Activated T-cell treated with anti-CD3 and anti-CD28 coated beads, Interleukin-2, amount 50 U/mL, for 4 hours (primary cell): ENCODE measurements around the gene CDC42EP1. TPM values are rescaled to one million over a fixed set of nuclear protein-coding genes. Genes with fewer than 3 reads are reported as not detected.

Experiments used
- ATAC-seq, 2 donors: fragments of 200-7000 bp; cut with Tn5 transposase; one replicate each; pipeline ENCODE4 v1.10.0; 2021
- DNase-seq: peaks from one replicate; pipeline ENCODE4 v3.0.0-alpha.2; 2020
- H3K27me3 Mint-ChIP-seq: one replicate; pipeline ENCODE4 v1.8.0; 2021; ENCODE audit warnings: low read depth, mixed read lengths
- H3K36me3 Mint-ChIP-seq: one replicate; pipeline ENCODE4 v1.8.0; 2022; ENCODE audit warnings: mixed read lengths; ENCODE audit not compliant: insufficient read depth
- H3K4me1 Mint-ChIP-seq: one replicate; pipeline ENCODE4 v1.8.0; 2021; ENCODE audit warnings: low read depth, mixed read lengths
- H3K4me3 Mint-ChIP-seq: one replicate; pipeline ENCODE4 v1.8.0; 2021; ENCODE audit warnings: mild to moderate bottlenecking, moderate library complexity, mixed read lengths
- H3K9me3 Mint-ChIP-seq: one replicate; pipeline ENCODE4 v1.8.0; 2021; ENCODE audit warnings: mixed read lengths
- total RNA-seq, 3 donors: library from RNA; stranded (reverse); gene quantifications; one replicate each; pipeline ENCODE4 v1.2.1, GENCODE V29; 2021

The CDC42EP1 gene, protein sequence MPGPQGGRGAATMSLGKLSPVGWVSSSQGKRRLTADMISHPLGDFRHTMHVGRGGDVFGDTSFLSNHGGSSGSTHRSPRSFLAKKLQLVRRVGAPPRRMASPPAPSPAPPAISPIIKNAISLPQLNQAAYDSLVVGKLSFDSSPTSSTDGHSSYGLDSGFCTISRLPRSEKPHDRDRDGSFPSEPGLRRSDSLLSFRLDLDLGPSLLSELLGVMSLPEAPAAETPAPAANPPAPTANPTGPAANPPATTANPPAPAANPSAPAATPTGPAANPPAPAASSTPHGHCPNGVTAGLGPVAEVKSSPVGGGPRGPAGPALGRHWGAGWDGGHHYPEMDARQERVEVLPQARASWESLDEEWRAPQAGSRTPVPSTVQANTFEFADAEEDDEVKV
- total RNA-seq: under 1 TPM; 0.13 to 0.42 (median 0.35) TPM

DNA sequence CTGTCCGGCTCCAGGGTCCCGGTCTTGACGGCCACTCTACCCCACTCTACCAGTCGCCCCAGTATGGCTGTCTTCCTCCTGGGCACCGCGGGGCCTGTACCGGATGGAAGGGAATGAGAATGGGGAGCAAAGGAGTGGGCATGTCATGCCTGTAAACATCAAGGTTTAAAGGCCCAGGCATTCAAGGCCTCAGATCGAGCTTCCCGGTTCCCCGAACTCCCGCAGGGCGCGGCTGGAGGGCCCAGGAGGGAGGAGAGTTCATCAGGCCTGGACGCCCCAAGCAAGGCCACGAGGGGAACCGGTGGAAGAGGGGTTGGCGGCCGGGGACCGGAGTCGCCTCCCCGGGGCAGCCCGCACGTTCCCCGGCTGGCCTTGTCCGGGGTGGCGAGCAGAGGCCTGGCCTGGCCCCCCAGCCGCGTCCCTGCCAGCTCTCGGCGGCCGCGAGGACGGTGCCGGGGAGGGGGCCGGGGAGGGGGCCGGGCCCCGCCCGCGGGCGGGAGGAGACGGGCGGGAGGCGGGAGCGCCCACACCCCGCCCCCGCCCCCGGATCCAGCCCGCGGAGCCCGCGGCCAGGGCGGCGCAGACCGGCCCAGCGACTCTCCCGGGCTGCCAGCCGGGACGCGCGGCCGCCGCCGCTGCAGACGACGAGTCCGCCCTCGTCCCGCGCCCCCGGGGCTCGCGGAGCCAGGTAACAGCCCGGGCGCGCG, at the start of gene CDC42EP1:
TSS of gene CDC42EP1 (plus strand) at position 580 of the 707 bp plus-strand sequence. CDS start 5,870 bp downstream, outside the sequence.
- ATAC-seq (peak; percentile 6 to 46), DNase-seq (no peak)
- peaks cover 56% of the 10 kb centered on the region for H3K27me3 Mint-ChIP-seq
- H3K4me3 Mint-ChIP-seq: peak within 1 kb of the TSS; percentile 60
- no peaks in the 10 kb centered on the region for H3K9me3 Mint-ChIP-seq
- H3K36me3 Mint-ChIP-seq: no peaks in the 10 kb centered on the region
- H3K4me1 Mint-ChIP-seq: peaks cover 14% of the 10 kb centered on the region

- no peak for DNase-seq
- H3K4me3 Mint-ChIP-seq: no peak overlapping the region
- H3K36me3 Mint-ChIP-seq: no peaks in the 10 kb centered on the region
- peaks cover 4% of the 10 kb centered on the region for H3K27me3 Mint-ChIP-seq
- ATAC-seq: no peak
- no peaks in the 10 kb centered on the region for H3K4me1 Mint-ChIP-seq
- H3K9me3 Mint-ChIP-seq: no peaks in the 10 kb centered on the region
Measured at GRCh38 chr22:37511395-37512104, 48.7 kb upstream of the CDC42EP1 start.

- ATAC-seq (no peak), DNase-seq (no peak)
- Mint-ChIP-seq H3K36me3 (no peaks in the 10 kb centered on the region), H3K4me3 (no peak overlapping the region), H3K27me3 (peaks cover 14% of the 10 kb centered on the region), H3K4me1 (peaks cover 6% of the 10 kb centered on the region), H3K9me3 (no peaks in the 10 kb centered on the region)
Measured at GRCh38 chr22:37514526-37515051, 45.7 kb upstream of the CDC42EP1 start.

DNA sequence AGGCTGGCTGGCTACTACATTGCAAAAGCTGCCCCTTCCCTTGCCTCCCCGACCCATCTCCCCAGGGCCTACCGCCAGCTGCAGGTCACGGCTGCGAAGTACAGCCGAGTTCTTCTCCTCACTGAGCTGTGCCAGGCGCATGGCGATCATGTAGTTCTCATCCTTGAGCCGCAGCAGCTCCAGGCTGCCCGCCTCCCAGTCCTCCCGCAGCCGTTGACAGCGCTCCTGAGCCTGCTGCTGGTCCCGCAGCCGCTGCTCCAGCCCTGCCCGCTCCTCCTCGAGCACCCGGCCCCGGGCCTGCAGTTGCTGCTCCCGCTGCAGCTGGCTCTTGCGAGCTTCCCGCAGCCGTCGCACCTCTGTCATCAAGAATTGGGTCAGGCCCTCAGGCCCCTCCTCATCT, 44.4 kb upstream of the CDC42EP1 start:
- Mint-ChIP-seq H3K27me3 (peaks cover 22% of the 10 kb centered on the region), H3K4me1 (peaks cover 8% of the 10 kb centered on the region), H3K4me3 (no peak overlapping the region), H3K9me3 (no peaks in the 10 kb centered on the region), H3K36me3 (no peaks in the 10 kb centered on the region)
- no peak for DNase-seq
- no peak for ATAC-seq

GRCh38 chr22:37516456-37516855, 43.8 kb upstream of the CDC42EP1 start:
- DNase-seq: no peak
- ATAC-seq: no peak
- H3K27me3 Mint-ChIP-seq: peaks cover 28% of the 10 kb centered on the region

GRCh38 chr22:37517826-37518450, 42.3 kb upstream of the CDC42EP1 start:
- no peaks in the 10 kb centered on the region for H3K36me3 Mint-ChIP-seq
- peaks cover 8% of the 10 kb centered on the region for H3K4me1 Mint-ChIP-seq
- no peaks in the 10 kb centered on the region for H3K9me3 Mint-ChIP-seq
- ATAC-seq: no peak
- H3K27me3 Mint-ChIP-seq: peaks cover 38% of the 10 kb centered on the region
- peak overlapping the region; percentile 67 for H3K4me3 Mint-ChIP-seq
- no peak for DNase-seq

More at GRCh38 chr22:37516456-37516855, 43.8 kb upstream of the CDC42EP1 start:
- H3K4me1 Mint-ChIP-seq: peaks cover 8% of the 10 kb centered on the region
- H3K4me3 Mint-ChIP-seq: no peak overlapping the region
- H3K9me3 Mint-ChIP-seq: no peaks in the 10 kb centered on the region
- no peaks in the 10 kb centered on the region for H3K36me3 Mint-ChIP-seq

DNA sequence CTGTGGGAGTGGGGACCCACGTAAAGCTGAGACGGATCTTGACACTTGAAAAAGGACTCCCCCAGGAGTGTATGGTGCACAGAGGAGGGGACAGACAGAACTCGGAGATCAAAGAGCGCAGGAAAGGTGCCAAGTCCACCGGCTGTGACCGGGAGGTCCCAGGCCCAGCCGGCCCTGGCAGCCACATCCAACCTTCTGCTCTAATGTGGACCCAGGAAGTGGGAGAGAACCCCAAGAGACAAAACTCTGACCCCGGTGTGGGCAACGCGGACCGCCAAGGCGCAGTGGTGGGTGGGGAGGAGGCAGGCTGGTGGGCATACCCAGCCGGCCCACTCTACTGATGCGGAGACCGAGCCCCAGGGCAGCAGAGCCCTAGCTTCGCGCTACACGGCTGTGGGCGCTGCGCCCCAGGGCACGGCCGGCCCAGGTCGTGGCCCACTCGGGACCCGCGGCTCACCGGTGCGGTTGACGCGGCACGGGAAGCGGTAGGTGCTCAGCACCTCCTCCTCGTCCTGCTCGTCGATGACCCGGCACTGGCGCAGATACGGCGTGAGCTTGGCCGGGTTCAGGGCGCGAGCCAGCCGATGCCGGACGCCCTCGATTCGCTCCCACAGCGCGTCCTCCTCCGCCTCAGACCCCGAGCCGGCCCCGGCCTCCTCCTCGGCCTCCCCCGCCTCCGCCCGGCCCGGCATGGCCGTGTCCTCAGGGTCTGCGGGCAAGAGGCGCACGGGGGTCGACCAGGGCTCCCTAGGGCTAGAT, 41.6 kb upstream of the CDC42EP1 start:
- ATAC-seq: peak; percentile 28 to 58
- peaks cover 8% of the 10 kb centered on the region for H3K4me1 Mint-ChIP-seq

DNA sequence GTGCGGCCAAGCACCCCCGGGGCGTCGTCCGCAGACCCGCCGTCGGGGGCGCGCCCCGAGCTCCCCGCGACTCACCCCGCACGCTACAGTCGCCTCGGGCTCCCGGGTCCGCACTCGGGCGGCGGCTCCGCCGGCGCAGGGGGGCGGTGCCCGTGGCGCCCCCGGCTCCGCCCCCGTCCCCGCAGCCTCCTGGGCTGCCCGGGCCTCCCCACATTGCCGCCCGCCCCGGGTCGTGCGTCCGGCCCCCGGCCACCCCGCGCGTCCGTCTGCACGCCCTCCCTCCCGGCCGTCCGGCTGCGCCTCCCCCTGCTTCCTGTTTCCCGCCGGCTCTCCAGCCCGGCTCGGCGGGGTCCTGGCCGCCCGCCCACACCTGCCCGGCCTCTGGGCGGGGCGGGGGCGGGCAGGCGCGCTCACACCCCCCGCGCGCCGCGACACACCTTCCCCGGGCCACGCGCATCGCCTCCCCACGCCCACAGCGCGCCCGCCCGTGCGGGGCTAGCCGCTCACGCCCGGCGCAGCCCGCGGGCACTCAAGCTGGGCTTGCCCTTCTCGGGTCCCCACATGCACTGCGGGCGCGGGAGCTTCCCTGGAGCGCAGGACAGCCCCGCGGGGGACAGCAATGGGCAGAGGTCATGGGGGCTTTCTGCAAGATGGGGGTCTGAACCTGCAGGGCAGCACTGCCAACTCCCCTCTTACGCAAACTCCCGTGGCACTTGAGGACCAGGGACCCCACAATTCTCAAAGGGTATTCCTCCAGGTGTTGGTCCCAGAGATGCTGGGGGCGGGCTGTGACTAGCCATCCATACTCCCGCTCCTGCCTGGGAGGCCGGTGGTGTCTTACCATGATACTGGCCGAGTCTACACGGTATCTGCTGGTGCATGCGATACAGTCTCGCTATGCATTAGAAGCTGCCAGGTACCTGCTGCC, 40.7 kb upstream of the CDC42EP1 start, which contains the start of gene CARD10:
TSS of gene CARD10 (minus strand) at position 148 of the 928 bp plus-strand sequence. CDS start 215 bp downstream, outside the sequence.
- Mint-ChIP-seq H3K9me3 (no peaks in the 10 kb centered on the region), H3K36me3 (no peaks in the 10 kb centered on the region), H3K4me1 (peaks cover 8% of the 10 kb centered on the region), H3K4me3 (peak within 1 kb of the TSS; percentile 67), H3K27me3 (peaks cover 42% of the 10 kb centered on the region)
- DNase-seq (no peak), ATAC-seq (peak; percentile 73 to 76)

More for the DNA sequence above, 41.6 kb upstream of the CDC42EP1 start:
- no peaks in the 10 kb centered on the region for H3K9me3 Mint-ChIP-seq
- peaks cover 38% of the 10 kb centered on the region for H3K27me3 Mint-ChIP-seq
- no peaks in the 10 kb centered on the region for H3K36me3 Mint-ChIP-seq
- H3K4me3 Mint-ChIP-seq: peak overlapping the region; percentile 67
- no peak for DNase-seq

DNA sequence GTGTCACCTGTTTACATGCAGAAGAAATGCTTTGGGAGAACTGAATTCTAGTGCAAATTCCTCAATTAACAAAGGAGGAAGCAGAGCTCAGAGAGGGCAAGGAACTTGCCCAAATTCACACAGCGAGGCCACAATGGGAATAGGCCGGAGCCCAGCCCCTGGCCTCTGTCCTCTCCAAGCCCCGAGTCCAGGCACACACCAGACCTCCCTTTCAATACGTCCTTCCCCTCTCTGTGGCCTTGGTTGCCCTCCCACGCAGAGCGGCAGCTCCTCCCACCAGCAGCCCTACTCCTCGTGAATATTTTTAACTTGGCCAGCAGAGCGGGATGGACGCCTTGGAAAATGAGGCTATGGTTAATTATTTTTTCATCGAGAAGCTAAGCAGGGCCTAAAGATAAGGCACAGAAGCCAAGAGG, 39.5 kb upstream of the CDC42EP1 start:
- Mint-ChIP-seq H3K36me3 (no peaks in the 10 kb centered on the region), H3K27me3 (peaks cover 42% of the 10 kb centered on the region), H3K4me1 (peaks cover 8% of the 10 kb centered on the region), H3K9me3 (no peaks in the 10 kb centered on the region), H3K4me3 (no peak overlapping the region)
- no peak for ATAC-seq
- DNase-seq: no peak

DNA sequence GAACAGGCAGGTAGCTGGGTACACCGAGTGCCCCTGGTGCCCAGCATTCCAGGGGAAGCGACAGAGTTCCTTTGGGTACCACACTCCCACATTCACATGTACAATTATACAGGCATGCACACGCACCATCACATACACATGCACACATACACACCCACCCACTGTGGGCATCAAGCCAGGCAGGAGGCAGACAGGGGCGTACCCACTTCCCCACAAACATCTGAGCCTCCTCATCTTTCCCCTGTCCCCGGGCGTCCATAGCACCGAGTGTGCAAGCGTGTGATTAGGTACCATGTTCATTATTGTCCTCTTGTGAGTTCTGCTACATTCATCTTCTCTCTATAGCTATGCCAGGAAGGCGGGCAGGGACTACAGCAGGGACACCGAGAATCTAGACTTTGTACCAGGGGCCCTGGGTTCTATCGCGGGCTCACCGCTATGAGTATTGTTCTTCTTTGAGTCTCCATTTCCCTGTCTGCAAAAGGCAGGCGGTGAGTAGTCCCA, 39.0 kb upstream of the CDC42EP1 start:
- DNase-seq (no peak), ATAC-seq (no peak)
- no peak overlapping the region for H3K4me3 Mint-ChIP-seq
- peaks cover 45% of the 10 kb centered on the region for H3K27me3 Mint-ChIP-seq
- peaks cover 8% of the 10 kb centered on the region for H3K4me1 Mint-ChIP-seq
- no peaks in the 10 kb centered on the region for H3K36me3 Mint-ChIP-seq
- no peaks in the 10 kb centered on the region for H3K9me3 Mint-ChIP-seq

DNA sequence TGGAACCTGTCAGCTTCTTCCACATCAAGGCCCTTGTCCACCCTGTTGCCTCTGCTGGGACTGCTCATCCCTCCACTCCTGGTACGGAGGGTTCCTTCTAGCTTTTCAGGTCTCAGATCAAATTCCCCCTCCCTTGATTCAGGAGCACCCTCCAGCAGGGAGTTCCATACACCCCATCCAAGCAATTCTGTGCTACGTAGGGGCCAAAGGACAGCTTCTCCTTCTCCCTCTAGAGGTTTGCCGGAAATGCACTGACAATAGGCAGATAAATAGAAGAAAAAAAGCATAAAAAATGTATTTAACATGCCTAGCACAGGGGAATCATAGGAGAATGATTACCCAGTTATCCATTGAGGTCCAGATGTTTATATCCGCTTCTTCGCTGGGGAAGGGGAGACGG, 37.8 kb upstream of the CDC42EP1 start:
- Mint-ChIP-seq H3K4me3 (no peak overlapping the region), H3K27me3 (peaks cover 43% of the 10 kb centered on the region), H3K36me3 (no peaks in the 10 kb centered on the region), H3K4me1 (peaks cover 8% of the 10 kb centered on the region), H3K9me3 (no peaks in the 10 kb centered on the region)
- DNase-seq (no peak), ATAC-seq (no peak)

GRCh38 chr22:37525073-37525745, 35.1 kb upstream of the CDC42EP1 start:
- H3K36me3 Mint-ChIP-seq: no peaks in the 10 kb centered on the region
- DNase-seq: peak; percentile 28
- peak in 1 of 2 donors; percentile 48 for ATAC-seq
- no peak overlapping the region for H3K4me3 Mint-ChIP-seq
- peaks cover 31% of the 10 kb centered on the region for H3K27me3 Mint-ChIP-seq
- no peaks in the 10 kb centered on the region for H3K9me3 Mint-ChIP-seq
- H3K4me1 Mint-ChIP-seq: peaks cover 6% of the 10 kb centered on the region
